Measurements from ENCODE around the gene MOV10. TPM values are rescaled to one million over a fixed set of nuclear protein-coding genes. Genes with fewer than 3 reads are reported as not detected.

MOV10 gene
- total and polyA plus RNA-seq, 2 experiments from 2014 or later: 62.0 to 96.2 TPM

- H3K36me3 ChIP-seq: peaks cover 21% of the 10 kb centered on the region
- no peaks in the 10 kb centered on the region for H3K9me3 ChIP-seq (ENCODE audit: low read depth)
- peak in 1 of 2 donors; percentile 14 for DNase-seq (ENCODE audit: low read depth in 1 of 2, low spot score in 1 of 2)
- peak overlapping the region; percentile 55 for H3K27ac ChIP-seq
- H3K27me3 ChIP-seq: no peaks in the 10 kb centered on the region
- no peak overlapping the region for H3K4me3 ChIP-seq
- TF ChIP-seq CTCF (IDR thresholded peaks at IDR 0.05; ENCODE audit: low read depth, low read length): no peak
- peaks cover 10% of the 10 kb centered on the region for H3K4me1 ChIP-seq (ENCODE audit: low read depth)
Observed at GRCh38 chr1:112688781-112689193, 14.3 kb downstream of the MOV10 start.

GRCh38 chr1:112689196-112689841 lies 14.9 kb downstream of the MOV10 start:
- Histone ChIP-seq H3K9me3 (ENCODE audit: low read depth) (no peaks in the 10 kb centered on the region), H3K4me1 (ENCODE audit: low read depth) (peaks cover 10% of the 10 kb centered on the region), H3K27ac (peak overlapping the region; percentile 55), H3K27me3 (no peaks in the 10 kb centered on the region), H3K36me3 (peaks cover 26% of the 10 kb centered on the region), H3K4me3 (no peak overlapping the region)
- TF ChIP-seq CTCF (IDR thresholded peaks at IDR 0.05; ENCODE audit: low read depth, low read length): no peak
- no peak for DNase-seq (ENCODE audit: low read depth in 1 of 2, low spot score in 1 of 2)

GRCh38 chr1:112689842-112690237 lies 15.4 kb downstream of the MOV10 start:
- no peak for DNase-seq (ENCODE audit: low read depth in 1 of 2, low spot score in 1 of 2)
- H3K4me3 ChIP-seq: no peak overlapping the region
- no peak for TF ChIP-seq CTCF (IDR thresholded peaks at IDR 0.05; ENCODE audit: low read depth, low read length)
- H3K27ac ChIP-seq: no peak overlapping the region
- H3K36me3 ChIP-seq: peaks cover 32% of the 10 kb centered on the region
- H3K27me3 ChIP-seq: no peaks in the 10 kb centered on the region
- no peaks in the 10 kb centered on the region for H3K9me3 ChIP-seq (ENCODE audit: low read depth)
- H3K4me1 ChIP-seq (ENCODE audit: low read depth): peaks cover 10% of the 10 kb centered on the region

- H3K36me3 ChIP-seq: peaks cover 43% of the 10 kb centered on the region
- no peaks in the 10 kb centered on the region for H3K9me3 ChIP-seq (ENCODE audit: low read depth)
- H3K4me1 ChIP-seq (ENCODE audit: low read depth): peaks cover 8% of the 10 kb centered on the region
- DNase-seq (ENCODE audit: low read depth in 1 of 2, low spot score in 1 of 2): no peak
- no peak overlapping the region for H3K27ac ChIP-seq
- no peak for TF ChIP-seq CTCF (IDR thresholded peaks at IDR 0.05; ENCODE audit: low read depth, low read length)
- H3K4me3 ChIP-seq: no peak overlapping the region
- H3K27me3 ChIP-seq: no peaks in the 10 kb centered on the region
Observed at GRCh38 chr1:112692681-112693080, 18.2 kb downstream of the MOV10 start.

- TF ChIP-seq CTCF (IDR thresholded peaks at IDR 0.05; ENCODE audit: low read depth, low read length): no peak
- no peaks in the 10 kb centered on the region for H3K9me3 ChIP-seq (ENCODE audit: low read depth)
- H3K4me3 ChIP-seq: no peak overlapping the region
- H3K27ac ChIP-seq: no peak overlapping the region
- no peaks in the 10 kb centered on the region for H3K27me3 ChIP-seq
- peaks cover 12% of the 10 kb centered on the region for H3K4me1 ChIP-seq (ENCODE audit: low read depth)
- no peak for DNase-seq (ENCODE audit: low read depth in 1 of 2, low spot score in 1 of 2)
- H3K36me3 ChIP-seq: peaks cover 43% of the 10 kb centered on the region
Observed at GRCh38 chr1:112693821-112694220, 19.4 kb downstream of the MOV10 start.

All from cardiac muscle cell (in vitro differentiated cells and primary cell).